Breast epithelium (tissue), 3 donors: Measurements from ENCODE around the gene CADPS2.

Source experiments
- CTCF ChIP-seq, 3 donors: fragments of 450-650 bp; IDR thresholded peaks; one replicate each; pipeline ENCODE4 v1.5.1; 2016 to 2017; ENCODE audit warnings: antibody characterized with exemption in 3 of 3, mild to moderate bottlenecking in 3 of 3, moderate library complexity in 3 of 3
- POLR2A ChIP-seq: fragments of 450-650 bp; IDR thresholded peaks from one replicate; pipeline ENCODE4 v1.6.1; 2016; ENCODE audit warnings: antibody characterized with exemption, mild to moderate bottlenecking, moderate library complexity
- POLR2AphosphoS5 ChIP-seq, 3 donors: sonication (generic); formaldehyde crosslinking; IDR thresholded peaks; one replicate each; pipeline ENCODE4 v1.6.1; 2017; ENCODE audit warnings: antibody characterized with exemption in 3 of 3

- TF ChIP-seq POLR2A (no peak), CTCF (IDR thresholded peaks at IDR 0.05) (no peak), POLR2AphosphoS5 (IDR thresholded peaks at IDR 0.05) (no peak)
Observed at GRCh38 chr7:122845286-122845685, 41.0 kb downstream of the CADPS2 start.
